Hepatocyte (in vitro differentiated cells): Measurements from ENCODE around the gene DMD.

Source experiments
- CTCF ChIP-seq: fragments of 200-600 bp; sonication (generic); IDR thresholded peaks from 2 replicates; pipeline ENCODE4 v1.5.1; 2016; ENCODE audit warnings: antibody characterized with exemption, mild to moderate bottlenecking; ENCODE audit not compliant: poor library complexity
- EZH2 ChIP-seq: fragments of 200-600 bp; sonication (generic); IDR thresholded peaks from 2 replicates; pipeline ENCODE4 v1.6.1; 2016; ENCODE audit warnings: antibody characterized with exemption, mild to moderate bottlenecking, borderline replicate concordance
- EZH2phosphoT487 ChIP-seq: fragments of 200-600 bp; sonication (generic); IDR thresholded peaks from one replicate; pipeline ENCODE4 v1.6.1; 2018; ENCODE audit warnings: antibody characterized with exemption, mild to moderate bottlenecking, low read depth, moderate library complexity; ENCODE audit not compliant: unreplicated experiment, severe bottlenecking

GRCh38 chrX:32026772-32027171 lies 1184.6 kb downstream of the DMD start:
- no peak for TF ChIP-seq CTCF
- TF ChIP-seq EZH2: no peak
- TF ChIP-seq EZH2phosphoT487: no peak
